Measurements from ENCODE around the gene GUCY1A1. TPM values are rescaled to one million over a fixed set of nuclear protein-coding genes. Genes with fewer than 3 reads are reported as not detected.

The GUCY1A1 gene
- total RNA-seq, 1 donor: 84.0 TPM

- no peak for DNase-seq (ENCODE audit: low read depth in 2 of 3, low spot score in 2 of 3)
Measured at GRCh38 chr4:155724731-155725130, 58.1 kb downstream of the GUCY1A1 start.

GRCh38 chr4:155734065-155734464 lies 67.4 kb downstream of the GUCY1A1 start:
- DNase-seq (ENCODE audit: low read depth in 2 of 3, low spot score in 2 of 3): no peak

- no peak for DNase-seq (ENCODE audit: low read depth in 2 of 3, low spot score in 2 of 3)
Measured at GRCh38 chr4:155734951-155735350, 68.3 kb downstream of the GUCY1A1 start.

- DNase-seq (ENCODE audit: low read depth in 2 of 3, low spot score in 2 of 3): peak in 1 of 3 donors; percentile 41
Measured at GRCh38 chr4:155735496-155735895, 68.8 kb downstream of the GUCY1A1 start.

GRCh38 chr4:155738548-155738947 lies 71.9 kb downstream of the GUCY1A1 start:
- no peak for DNase-seq (ENCODE audit: low read depth in 2 of 3, low spot score in 2 of 3)

GRCh38 chr4:155741546-155741945 lies 74.9 kb downstream of the GUCY1A1 start:
- DNase-seq (ENCODE audit: low read depth in 2 of 3, low spot score in 2 of 3): no peak

GRCh38 chr4:155742310-155743015 lies 75.8 kb downstream of the GUCY1A1 start:
- peak in 1 of 3 donors; percentile 16 for DNase-seq (ENCODE audit: low read depth in 2 of 3, low spot score in 2 of 3)

GRCh38 chr4:155745984-155746383 lies 79.3 kb downstream of the GUCY1A1 start:
- DNase-seq (ENCODE audit: low read depth in 2 of 3, low spot score in 2 of 3): no peak

GRCh38 chr4:155748039-155748438 lies 81.4 kb downstream of the GUCY1A1 start:
- no peak for DNase-seq (ENCODE audit: low read depth in 2 of 3, low spot score in 2 of 3)

- no peak for DNase-seq (ENCODE audit: low read depth in 2 of 3, low spot score in 2 of 3)
Measured at GRCh38 chr4:155749041-155749440, 82.4 kb downstream of the GUCY1A1 start.

- DNase-seq (ENCODE audit: low read depth in 2 of 3, low spot score in 2 of 3): no peak
Measured at GRCh38 chr4:155751569-155751968, 84.9 kb downstream of the GUCY1A1 start.

GRCh38 chr4:155757745-155758265 lies 91.2 kb downstream of the GUCY1A1 start:
- DNase-seq (ENCODE audit: low read depth in 2 of 3, low spot score in 2 of 3): no peak

GRCh38 chr4:155758481-155759371 lies 92.1 kb downstream of the GUCY1A1 start, which contains the start of gene GUCY1B1:
GUCY1B1 (plus strand) TSS chr4:155759021; CDS start chr4:155759141, 120 bp downstream.
- peak in 2 of 3 donors; percentile 98 to 99 for DNase-seq (ENCODE audit: low read depth in 2 of 3, low spot score in 2 of 3)

GRCh38 chr4:155759372-155760252 lies 93.0 kb downstream of the GUCY1A1 start:
- DNase-seq (ENCODE audit: low read depth in 2 of 3, low spot score in 2 of 3): peak in 2 of 3 donors; percentile 48 to 64

- DNase-seq (ENCODE audit: low read depth in 2 of 3, low spot score in 2 of 3): no peak
Measured at GRCh38 chr4:155761047-155761446, 94.4 kb downstream of the GUCY1A1 start.

GRCh38 chr4:155761916-155762315 lies 95.3 kb downstream of the GUCY1A1 start:
- DNase-seq (ENCODE audit: low read depth in 2 of 3, low spot score in 2 of 3): no peak

GRCh38 chr4:155762334-155762733 lies 95.7 kb downstream of the GUCY1A1 start:
- DNase-seq (ENCODE audit: low read depth in 2 of 3, low spot score in 2 of 3): no peak

- no peak for DNase-seq (ENCODE audit: low read depth in 2 of 3, low spot score in 2 of 3)
Measured at GRCh38 chr4:155763551-155763950, 96.9 kb downstream of the GUCY1A1 start.

GRCh38 chr4:155765149-155765548 lies 98.5 kb downstream of the GUCY1A1 start:
- no peak for DNase-seq (ENCODE audit: low read depth in 2 of 3, low spot score in 2 of 3)

- no peak for DNase-seq (ENCODE audit: low read depth in 2 of 3, low spot score in 2 of 3)
Measured at GRCh38 chr4:155766622-155767021, 100.0 kb downstream of the GUCY1A1 start.
